ENCODE results near the gene ATXN1.

GRCh38 chr6:16493112-16493511 lies 268.1 kb downstream of the ATXN1 start:
- TF ChIP-seq POLR2A (IDR thresholded peaks at IDR 0.05; ENCODE audit: low read length) = no peak
- no peak for TF ChIP-seq GATA1 (IDR thresholded peaks at IDR 0.05; ENCODE audit: low read depth, low read length)
